Liver (tissue), 3 donors: Measurements from ENCODE around the gene EXPH5.

Experiments used
- ATF3 ChIP-seq: IDR thresholded peaks from 2 replicates; pipeline ENCODE4 v1.6.1; 2016; ENCODE audit warnings: antibody characterized with exemption
- CTCF ChIP-seq: fragments of 150-350 bp; IDR thresholded peaks from 2 replicates; pipeline ENCODE4 v1.5.1; 2017; ENCODE audit warnings: improper control_type of control experiment, low read depth, low read length; ENCODE audit not compliant: missing input control
- EGR1 ChIP-seq, 2 donors: IDR thresholded peaks; 2 replicates each; pipeline ENCODE4 v1.6.1; 2016 to 2018; ENCODE audit warnings: antibody characterized with exemption in 2 of 2, low read depth in 2 of 2
- JUND ChIP-seq, 2 donors: IDR thresholded peaks; 2 replicates each; pipeline ENCODE4 v1.6.1; 2016; ENCODE audit warnings: antibody characterized with exemption in 2 of 2
- SP1 ChIP-seq: IDR thresholded peaks from 2 replicates; pipeline ENCODE4 v1.6.1; 2018; ENCODE audit warnings: antibody characterized with exemption, mild to moderate bottlenecking
- TAF1 ChIP-seq: conservative IDR thresholded peaks from 2 replicates; pipeline ENCODE4 v1.6.1; 2016; ENCODE audit warnings: antibody characterized with exemption, mild to moderate bottlenecking
- YY1 ChIP-seq: IDR thresholded peaks from 2 replicates; pipeline ENCODE4 v1.6.1; 2016; ENCODE audit warnings: antibody characterized with exemption, mild to moderate bottlenecking
- TF ChIP-seq, protein P1 (sequence below): IDR thresholded peaks from 2 replicates; pipeline ENCODE4 v1.6.1; 2016; ENCODE audit warnings: antibody characterized with exemption, mild to moderate bottlenecking
- TF ChIP-seq, protein P2 (sequence below): IDR thresholded peaks from 2 replicates; pipeline ENCODE4 v1.6.1; 2016; ENCODE audit warnings: antibody characterized with exemption
- donor health status: healthy.
- donor health status: healthy.

DNA sequence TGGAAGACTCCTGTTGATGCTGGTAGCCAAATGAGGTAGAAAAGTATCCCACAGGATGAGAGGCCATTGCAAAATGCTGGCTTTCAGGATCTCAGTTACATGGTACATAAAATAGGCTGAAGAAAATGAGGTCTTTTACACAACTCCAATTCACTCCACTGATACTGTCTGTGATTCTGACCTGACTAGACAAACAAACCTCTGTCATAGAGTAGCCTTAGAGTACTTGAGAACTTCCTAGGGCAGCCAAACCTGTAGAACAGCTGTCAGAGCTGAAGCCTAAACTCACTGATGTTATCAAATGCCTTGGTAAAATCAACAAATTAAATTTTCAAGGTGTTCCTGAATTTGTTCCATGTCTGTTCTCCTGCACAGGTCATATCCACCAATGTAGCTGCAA lies 69.1 kb downstream of the EXPH5 start:
- no peak for TF ChIP-seq SP1
- TF ChIP-seq CTCF: no peak
- no peak for TF ChIP-seq YY1
- TF ChIP-seq ATF3: no peak
- TF ChIP-seq, protein P1, sequence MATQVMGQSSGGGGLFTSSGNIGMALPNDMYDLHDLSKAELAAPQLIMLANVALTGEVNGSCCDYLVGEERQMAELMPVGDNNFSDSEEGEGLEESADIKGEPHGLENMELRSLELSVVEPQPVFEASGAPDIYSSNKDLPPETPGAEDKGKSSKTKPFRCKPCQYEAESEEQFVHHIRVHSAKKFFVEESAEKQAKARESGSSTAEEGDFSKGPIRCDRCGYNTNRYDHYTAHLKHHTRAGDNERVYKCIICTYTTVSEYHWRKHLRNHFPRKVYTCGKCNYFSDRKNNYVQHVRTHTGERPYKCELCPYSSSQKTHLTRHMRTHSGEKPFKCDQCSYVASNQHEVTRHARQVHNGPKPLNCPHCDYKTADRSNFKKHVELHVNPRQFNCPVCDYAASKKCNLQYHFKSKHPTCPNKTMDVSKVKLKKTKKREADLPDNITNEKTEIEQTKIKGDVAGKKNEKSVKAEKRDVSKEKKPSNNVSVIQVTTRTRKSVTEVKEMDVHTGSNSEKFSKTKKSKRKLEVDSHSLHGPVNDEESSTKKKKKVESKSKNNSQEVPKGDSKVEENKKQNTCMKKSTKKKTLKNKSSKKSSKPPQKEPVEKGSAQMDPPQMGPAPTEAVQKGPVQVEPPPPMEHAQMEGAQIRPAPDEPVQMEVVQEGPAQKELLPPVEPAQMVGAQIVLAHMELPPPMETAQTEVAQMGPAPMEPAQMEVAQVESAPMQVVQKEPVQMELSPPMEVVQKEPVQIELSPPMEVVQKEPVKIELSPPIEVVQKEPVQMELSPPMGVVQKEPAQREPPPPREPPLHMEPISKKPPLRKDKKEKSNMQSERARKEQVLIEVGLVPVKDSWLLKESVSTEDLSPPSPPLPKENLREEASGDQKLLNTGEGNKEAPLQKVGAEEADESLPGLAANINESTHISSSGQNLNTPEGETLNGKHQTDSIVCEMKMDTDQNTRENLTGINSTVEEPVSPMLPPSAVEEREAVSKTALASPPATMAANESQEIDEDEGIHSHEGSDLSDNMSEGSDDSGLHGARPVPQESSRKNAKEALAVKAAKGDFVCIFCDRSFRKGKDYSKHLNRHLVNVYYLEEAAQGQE: no peak
- TF ChIP-seq EGR1 (IDR thresholded peaks at IDR 0.05; ENCODE audit: low read depth in 2 of 2): no peak
- no peak for TF ChIP-seq TAF1
- TF ChIP-seq, protein P2, sequence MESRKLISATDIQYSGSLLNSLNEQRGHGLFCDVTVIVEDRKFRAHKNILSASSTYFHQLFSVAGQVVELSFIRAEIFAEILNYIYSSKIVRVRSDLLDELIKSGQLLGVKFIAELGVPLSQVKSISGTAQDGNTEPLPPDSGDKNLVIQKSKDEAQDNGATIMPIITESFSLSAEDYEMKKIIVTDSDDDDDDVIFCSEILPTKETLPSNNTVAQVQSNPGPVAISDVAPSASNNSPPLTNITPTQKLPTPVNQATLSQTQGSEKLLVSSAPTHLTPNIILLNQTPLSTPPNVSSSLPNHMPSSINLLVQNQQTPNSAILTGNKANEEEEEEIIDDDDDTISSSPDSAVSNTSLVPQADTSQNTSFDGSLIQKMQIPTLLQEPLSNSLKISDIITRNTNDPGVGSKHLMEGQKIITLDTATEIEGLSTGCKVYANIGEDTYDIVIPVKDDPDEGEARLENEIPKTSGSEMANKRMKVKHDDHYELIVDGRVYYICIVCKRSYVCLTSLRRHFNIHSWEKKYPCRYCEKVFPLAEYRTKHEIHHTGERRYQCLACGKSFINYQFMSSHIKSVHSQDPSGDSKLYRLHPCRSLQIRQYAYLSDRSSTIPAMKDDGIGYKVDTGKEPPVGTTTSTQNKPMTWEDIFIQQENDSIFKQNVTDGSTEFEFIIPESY: no peak
- no peak for TF ChIP-seq JUND (IDR thresholded peaks at IDR 0.05)
